ENCODE results near the gene CYP27A1. TPM values are rescaled to one million over a fixed set of nuclear protein-coding genes. Genes with fewer than 3 reads are reported as not detected.

The CYP27A1 gene
- total and polyA plus RNA-seq, 9 of the 15 experiments (the other 6 are each of a cell fraction or from before 2014, with no cell fraction given), result 0.20 TPM; not detected in 8

DNA sequence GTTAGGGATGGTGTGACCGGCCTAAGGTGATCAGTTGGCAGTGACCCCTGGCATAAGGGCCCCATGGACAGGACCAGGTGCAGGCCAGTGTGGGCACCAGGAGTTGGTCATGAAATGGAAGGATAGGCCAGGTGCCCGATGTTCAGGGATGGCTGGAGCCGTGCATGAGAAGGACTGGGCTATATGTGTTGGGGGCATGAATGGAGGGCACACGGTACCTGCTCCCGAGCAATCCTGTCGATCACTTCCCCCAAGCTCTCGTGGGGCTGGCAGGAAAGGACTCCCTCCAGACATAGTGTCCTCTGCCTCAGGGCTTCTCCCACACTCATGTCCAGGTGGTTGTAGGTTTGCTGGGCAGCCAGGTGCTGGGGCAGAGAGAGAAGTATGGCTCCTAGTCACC is 42.1 kb downstream of the CYP27A1 start:
- Histone ChIP-seq H3K9me3 (replicated peaks; ENCODE audit: control insufficient read depth, insufficient read depth, low read depth, low read length) (no peaks in the 10 kb centered on the region), H3K9me1 (ENCODE audit: control insufficient read depth, insufficient read depth, low read length) (no peaks in the 10 kb centered on the region), H3K4me2 (ENCODE audit: insufficient read depth, low read length) (no peak overlapping the region), H3K79me2 (ENCODE audit: control insufficient read depth, insufficient read depth, low read length) (no peaks in the 10 kb centered on the region), H3K27me3 (ENCODE audit: control insufficient read depth in 2 of 2, insufficient read depth in 2 of 2, low read length in 2 of 2) (peaks cover 11 to 60% of the 10 kb centered on the region in 2 experiments; a peak in 3 of 5 replicates), H3K4me1 (replicated peaks in 1 of 2; ENCODE audit: control insufficient read depth in 2 of 2, insufficient read depth in 2 of 2, low read length in 2 of 2) (no peaks in the 10 kb centered on the region; a peak in 1 of 5 replicates), H3K36me3 (ENCODE audit: control insufficient read depth, insufficient read depth, low read length) (no peaks in the 10 kb centered on the region), H3K9ac (ENCODE audit: insufficient read depth in 1 of 2, low read depth in 2 of 2, low read length in 2 of 2) (no peak overlapping the region), H2AFZ (ENCODE audit: low read depth, low read length) (no peak overlapping the region), H4K20me1 (replicated peaks; ENCODE audit: control insufficient read depth, insufficient read depth, low read length) (no peaks in the 10 kb centered on the region; the same call in 1 of the 2 replicates), H3K27ac (ENCODE audit: extremely low read depth, low read depth, low read length) (no peak overlapping the region), H3K4me3 (no peak overlapping the region)
- ChIA-PET POLR2A (no interaction called here), CTCF (ENCODE audit: low intra/inter-chr PET ratio) (no interaction called here)
- BruUV-seq (replicated peaks), result no TSS peak
- ATAC-seq (no peak), FAIRE-seq (no peak), DNase-seq (ENCODE audit: extremely low read depth in 1 of 4, low spot score in 3 of 4) (no peak)
- intact Hi-C loops (cut with micrococcal nuclease) (no loop called here), in situ Hi-C loops (cut with MboI) (no loop called here)
- no peak for TF ChIP-seq ZNF589 (CRISPR knock-in tag; IDR thresholded peaks at IDR 0.05; ENCODE audit: low read depth)
- TF ChIP-seq ZNF165 (CRISPR knock-in tag; IDR thresholded peaks at IDR 0.05; ENCODE audit: borderline replicate concordance), result no peak
- TF ChIP-seq MITF (IDR thresholded peaks at IDR 0.05), result no peak
- no peak for TF ChIP-seq BCOR (IDR thresholded peaks at IDR 0.05)
- TF ChIP-seq ZC3H8 (IDR thresholded peaks at IDR 0.05), result no peak
- WGBS (ENCODE audit: insufficient coverage, low coverage, missing lambda C conversion rate), result 2% methylated on average over 6 of the region's 7 CpGs

DNA sequence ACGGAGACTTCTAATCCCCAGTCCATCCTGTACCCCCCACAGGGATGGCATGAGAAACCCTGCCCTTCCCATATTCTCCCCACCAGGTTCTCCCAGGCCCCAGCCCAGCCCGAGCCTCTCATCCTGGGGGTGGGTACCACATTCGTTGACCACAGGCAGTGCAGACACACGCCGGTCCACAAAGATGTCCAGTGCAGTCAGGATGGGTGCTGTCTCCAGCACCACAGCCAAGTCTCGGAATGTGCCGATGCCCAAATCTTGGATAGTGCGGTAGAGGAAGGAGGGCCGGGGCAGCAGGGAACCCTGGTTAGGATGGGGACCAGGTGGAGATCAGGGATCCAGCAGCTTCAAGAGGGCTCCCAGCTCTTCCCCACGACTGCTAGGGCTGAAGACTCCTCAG is 44.8 kb downstream of the CYP27A1 start:
- no peaks in the 10 kb centered on the region; the same call in 1 of the 2 replicates for H4K20me1 ChIP-seq (replicated peaks; ENCODE audit: control insufficient read depth, insufficient read depth, low read length)
- 10% methylated on average over 2 of the region's 10 CpGs for WGBS (ENCODE audit: insufficient coverage, low coverage, missing lambda C conversion rate)
- H3K27me3 ChIP-seq (ENCODE audit: control insufficient read depth in 2 of 2, insufficient read depth in 2 of 2, low read length in 2 of 2), result peaks cover 5 to 70% of the 10 kb centered on the region in 2 experiments; a peak in 4 of 5 replicates
- no peak overlapping the region for H3K4me3 ChIP-seq
- BruUV-seq (replicated peaks), result no TSS peak
- no peak overlapping the region for H3K27ac ChIP-seq (ENCODE audit: extremely low read depth, low read depth, low read length)
- no peak overlapping the region for H3K9ac ChIP-seq (ENCODE audit: insufficient read depth in 1 of 2, low read depth in 2 of 2, low read length in 2 of 2)
- H3K79me2 ChIP-seq (ENCODE audit: control insufficient read depth, insufficient read depth, low read length), result no peaks in the 10 kb centered on the region
- in situ Hi-C loops (cut with MboI) (no loop called here), intact Hi-C loops (cut with micrococcal nuclease) (no loop called here)
- no peaks in the 10 kb centered on the region for H3K36me3 ChIP-seq (ENCODE audit: control insufficient read depth, insufficient read depth, low read length)
- no peaks in the 10 kb centered on the region for H3K9me1 ChIP-seq (ENCODE audit: control insufficient read depth, insufficient read depth, low read length)
- ChIA-PET CTCF (ENCODE audit: low intra/inter-chr PET ratio) (interaction anchor here (0.6 kb wide), 1 partner anchor 121 kb away, joined by 6 read pairs; no protein-coding TSS in a partner anchor), POLR2A (interaction anchor here (0.6 kb wide), 1 partner anchor 1371 kb away, joined by 3 read pairs; no protein-coding TSS in a partner anchor)
- no peak overlapping the region for H2AFZ ChIP-seq (ENCODE audit: low read depth, low read length)
- H3K4me2 ChIP-seq (ENCODE audit: insufficient read depth, low read length), result no peak overlapping the region
- FAIRE-seq (no peak), DNase-seq (ENCODE audit: extremely low read depth in 1 of 4, low spot score in 3 of 4) (no peak), ATAC-seq (no peak)
- peaks cover 0 to 10% of the 10 kb centered on the region in 2 experiments; a peak in 1 of 5 replicates for H3K4me1 ChIP-seq (replicated peaks in 1 of 2; ENCODE audit: control insufficient read depth in 2 of 2, insufficient read depth in 2 of 2, low read length in 2 of 2)
- no peaks in the 10 kb centered on the region for H3K9me3 ChIP-seq (replicated peaks; ENCODE audit: control insufficient read depth, insufficient read depth, low read depth, low read length)
- TF ChIP-seq DMBX1 (CRISPR knock-in tag; IDR thresholded peaks at IDR 0.05; ENCODE audit: borderline replicate concordance), result no peak
- no peak for TF ChIP-seq HMG20B (CRISPR knock-in tag; IDR thresholded peaks at IDR 0.05)
- TF ChIP-seq, protein P1, sequence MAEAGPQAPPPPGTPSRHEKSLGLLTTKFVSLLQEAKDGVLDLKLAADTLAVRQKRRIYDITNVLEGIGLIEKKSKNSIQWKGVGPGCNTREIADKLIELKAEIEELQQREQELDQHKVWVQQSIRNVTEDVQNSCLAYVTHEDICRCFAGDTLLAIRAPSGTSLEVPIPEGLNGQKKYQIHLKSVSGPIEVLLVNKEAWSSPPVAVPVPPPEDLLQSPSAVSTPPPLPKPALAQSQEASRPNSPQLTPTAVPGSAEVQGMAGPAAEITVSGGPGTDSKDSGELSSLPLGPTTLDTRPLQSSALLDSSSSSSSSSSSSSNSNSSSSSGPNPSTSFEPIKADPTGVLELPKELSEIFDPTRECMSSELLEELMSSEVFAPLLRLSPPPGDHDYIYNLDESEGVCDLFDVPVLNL (CRISPR knock-in tag; IDR thresholded peaks at IDR 0.05; ENCODE audit: low read depth), result no peak
- TF ChIP-seq NCOA1 (IDR thresholded peaks at IDR 0.05; ENCODE audit: low read depth), result no peak
- TF ChIP-seq CBX3 (IDR thresholded peaks at IDR 0.05; ENCODE audit: borderline replicate concordance in 1 of 2, low read length in 2 of 2), result no peak
- TF ChIP-seq ELK1 (CRISPR knock-in tag; IDR thresholded peaks at IDR 0.05), result no peak
- TF ChIP-seq DNMT1 (IDR thresholded peaks at IDR 0.05), result no peak
- TF ChIP-seq ZNF785 (CRISPR knock-in tag; IDR thresholded peaks at IDR 0.05), result no peak
- TF ChIP-seq ZNF57 (CRISPR knock-in tag; IDR thresholded peaks at IDR 0.05), result no peak
- no peak for TF ChIP-seq SMARCB1 (IDR thresholded peaks at IDR 0.05; ENCODE audit: insufficient read length, low read depth)

Data from K562 (cell line).